H1 (cell line): ENCODE measurements around the gene MTR. TPM values are rescaled to one million over a fixed set of nuclear protein-coding genes. Genes with fewer than 3 reads are reported as not detected.

Source experiments
- CTCF ChIA-PET: fragments of 300-600 bp; sonication (Branson Sonifier 250); formaldehyde crosslinking; loops from one replicate; lab custom pipeline; 2021; ENCODE audit not compliant: partially characterized antibody; lab: Charles Lee
- POLR2A ChIA-PET: fragments of 300-600 bp; sonication (Branson Sonifier 250); formaldehyde crosslinking; loops from one replicate; lab custom pipeline; 2021; ENCODE audit warnings: inconsistent platforms; ENCODE audit not compliant: partially characterized antibody; lab: Charles Lee
- DNase-seq, 2 experiments: peaks; one replicate each; pipeline versions ENCODE4 v3.0.0 to v3.0.0-alpha.2; 2010 to 2022; ENCODE audit warnings: low spot score in 2 of 2, low read depth in 1 of 2, mixed read lengths in 1 of 2
- FAIRE-seq: peaks from 2 replicates; lab custom pipeline; 2011; peaks lifted over from hg19 to GRCh38; lab: Jason Lieb, UNC
- H2AFZ ChIP-seq: 2 replicates; pipeline ENCODE4 v1.8.1; 2012; ENCODE audit warnings: low read length, inconsistent platforms
- H2AK5ac ChIP-seq: 2 replicates; pipeline ENCODE4 v1.6.1; 2013; ENCODE audit warnings: low read depth, low read length
- H2BK120ac ChIP-seq: replicated peaks from 2 replicates; pipeline ENCODE3; 2013; ENCODE audit warnings: low read depth, low read length, inconsistent platforms
- H2BK12ac ChIP-seq: 2 replicates; pipeline ENCODE4 v1.6.1; 2013; ENCODE audit warnings: low read depth, low read length
- H2BK15ac ChIP-seq: 2 replicates; pipeline ENCODE4 v1.6.1; 2013; ENCODE audit warnings: low read length
- H2BK20ac ChIP-seq: 2 replicates; pipeline ENCODE4 v1.6.1; 2013; ENCODE audit warnings: low read length
- H2BK5ac ChIP-seq: 2 replicates; pipeline ENCODE4 v1.6.1; 2013; ENCODE audit warnings: low read depth, low read length
- H3K14ac ChIP-seq: 2 replicates; pipeline ENCODE4 v1.6.1; 2013; ENCODE audit warnings: inconsistent platforms; ENCODE audit not compliant: insufficient read length
- H3K18ac ChIP-seq: 2 replicates; pipeline ENCODE4 v1.6.1; 2013; ENCODE audit warnings: low read length; ENCODE audit errors: extremely low read depth
- H3K23ac ChIP-seq: 2 replicates; pipeline ENCODE4 v1.6.1; 2013; ENCODE audit warnings: inconsistent platforms; ENCODE audit not compliant: insufficient read length
- H3K23me2 ChIP-seq: 2 replicates; pipeline ENCODE4 v1.6.1; 2013; ENCODE audit warnings: low read depth, low read length
- H3K27ac ChIP-seq: 2 replicates; pipeline ENCODE4 v1.6.1; 2011; ENCODE audit warnings: low read depth, low read length, inconsistent platforms
- H3K27me3 ChIP-seq, 4 experiments: replicated peaks in 1 of 4; 1 replicate in 1 of 4; 2 replicates in 3 of 4; pipeline versions ENCODE4 v1.6.1 to v1.8.1; 2011 to 2013; ENCODE audit warnings: low read length in 3 of 4, mild to moderate bottlenecking in 3 of 4, inconsistent platforms in 2 of 4, mixed read lengths in 2 of 4, moderate library complexity in 1 of 4; ENCODE audit not compliant: control insufficient read depth in 3 of 4, insufficient read depth in 3 of 4; ENCODE audit errors: extremely low read depth in 1 of 4
- H3K36me3 ChIP-seq, 4 experiments: 2 replicates each; pipeline versions ENCODE4 v1.6.1 to v1.8.1; 2011 to 2013; ENCODE audit warnings: mild to moderate bottlenecking in 4 of 4, low read length in 3 of 4, moderate library complexity in 2 of 4, control low read depth in 1 of 4, inconsistent platforms in 1 of 4; ENCODE audit not compliant: insufficient read depth in 4 of 4, control insufficient read depth in 2 of 4
- H3K4ac ChIP-seq: replicated peaks from 2 replicates; pipeline ENCODE3; 2013; ENCODE audit warnings: low read length, low read depth, mixed read lengths, inconsistent platforms; ENCODE audit not compliant: insufficient read length
- H3K4me1 ChIP-seq, 4 experiments: replicated peaks in 1 of 4; 1 replicate in 1 of 4; 2 replicates in 3 of 4; pipeline versions ENCODE4 v1.6.1 to v1.8.1; 2011 to 2013; ENCODE audit warnings: low read length in 3 of 4, inconsistent platforms in 2 of 4, mixed read lengths in 1 of 4; ENCODE audit not compliant: insufficient read depth in 4 of 4, control insufficient read depth in 3 of 4
- H3K4me2 ChIP-seq, 2 experiments: 2 replicates each; pipeline versions ENCODE4 v1.6.1 to v1.8.1; 2011 to 2013; ENCODE audit warnings: low read depth in 2 of 2, low read length in 2 of 2, control low read depth in 1 of 2, inconsistent platforms in 1 of 2, mild to moderate bottlenecking in 1 of 2; ENCODE audit not compliant: insufficient read depth in 1 of 2
- H3K4me3 ChIP-seq, 4 experiments: fragments of 200-600, 300-600 bp in 1 of 4; sonication (generic), shearing (Covaris generic), sonication (Bioruptor Twin) in 1 of 4; 2 replicates each; pipeline versions ENCODE4 v1.5.1 to v1.8.1; 2011 to 2016; ENCODE audit warnings: low read length in 4 of 4, low read depth in 3 of 4, control low read depth in 2 of 4, inconsistent platforms in 2 of 4, mild to moderate bottlenecking in 2 of 4, mixed read lengths in 1 of 4, moderate library complexity in 1 of 4; ENCODE audit not compliant: insufficient read depth in 2 of 4; ENCODE audit errors: extremely low read depth in 1 of 4
- H3K56ac ChIP-seq: replicated peaks from 2 replicates; pipeline ENCODE3; 2013; ENCODE audit warnings: low read depth, mild to moderate bottlenecking, mixed read lengths, low read length, inconsistent platforms; ENCODE audit not compliant: insufficient read length
- H3K79me1 ChIP-seq: 2 replicates; pipeline ENCODE4 v1.6.1; 2013; ENCODE audit warnings: low read depth, low read length, control low read depth
- H3K79me2 ChIP-seq, 2 experiments: 2 replicates each; pipeline versions ENCODE4 v1.6.1 to v1.8.1; 2012 to 2013; ENCODE audit warnings: low read length in 2 of 2, mild to moderate bottlenecking in 2 of 2, inconsistent platforms in 1 of 2; ENCODE audit not compliant: insufficient read depth in 2 of 2, control insufficient read depth in 1 of 2
- H3K9ac ChIP-seq, 4 experiments: replicated peaks in 1 of 4; 1 replicate in 1 of 4; 2 replicates in 3 of 4; pipeline versions ENCODE4 v1.6.1 to v1.8.1; 2011 to 2013; ENCODE audit warnings: low read depth in 3 of 4, low read length in 3 of 4, control low read depth in 2 of 4, mild to moderate bottlenecking in 2 of 4, moderate library complexity in 2 of 4, inconsistent platforms in 1 of 4; ENCODE audit errors: extremely low read depth in 1 of 4
- H3K9me3 ChIP-seq, 2 experiments: 2 replicates each; pipeline versions ENCODE4 v1.6.1 to v1.8.1; 2012 to 2013; ENCODE audit warnings: mild to moderate bottlenecking in 2 of 2, moderate library complexity in 2 of 2, control low read depth in 1 of 2, inconsistent platforms in 1 of 2, low read depth in 1 of 2, low read length in 1 of 2, mixed read lengths in 1 of 2; ENCODE audit not compliant: insufficient read depth in 2 of 2
- H4K20me1 ChIP-seq, 2 experiments: replicated peaks in 1 of 2; 2 replicates each; pipeline versions ENCODE3 to v1.8.1; 2011 to 2013; ENCODE audit warnings: inconsistent platforms in 2 of 2, low read length in 2 of 2, mild to moderate bottlenecking in 1 of 2; ENCODE audit not compliant: insufficient read depth in 2 of 2, control insufficient read depth in 1 of 2
- H4K5ac ChIP-seq: 2 replicates; pipeline ENCODE4 v1.6.1; 2013; ENCODE audit warnings: low read length, low read depth, mixed read lengths, inconsistent platforms; ENCODE audit not compliant: insufficient read length
- H4K8ac ChIP-seq: 2 replicates; pipeline ENCODE4 v1.8.0; 2013; ENCODE audit warnings: mild to moderate bottlenecking, moderate library complexity, low read length, inconsistent platforms; ENCODE audit not compliant: insufficient read depth; ENCODE audit errors: extremely low read depth
- H4K91ac ChIP-seq: replicated peaks from 2 replicates; pipeline ENCODE3; 2013; ENCODE audit warnings: low read length, mixed read lengths, inconsistent platforms; ENCODE audit not compliant: insufficient read length
- CEBPB ChIP-seq: IDR thresholded peaks from 2 replicates; pipeline ENCODE4 v1.6.1; 2012; ENCODE audit warnings: low read depth, low read length
- FOSL1 ChIP-seq: IDR thresholded peaks from 2 replicates; pipeline ENCODE4 v1.6.1; 2011; ENCODE audit warnings: mild to moderate bottlenecking, low read depth, low read length, moderate library complexity; ENCODE audit not compliant: insufficient read depth
- POLR2A ChIP-seq, 2 experiments: IDR thresholded peaks; 1 replicate in 1 of 2; 2 replicates in 1 of 2; pipeline ENCODE4 v1.6.1; 2011; ENCODE audit warnings: low read depth in 2 of 2, low read length in 2 of 2, mild to moderate bottlenecking in 2 of 2; ENCODE audit errors: control extremely low read depth in 1 of 2
- RFX5 ChIP-seq: IDR thresholded peaks from 2 replicates; pipeline ENCODE4 v1.6.1; 2011; ENCODE audit warnings: low read depth, low read length, improper control_type of control experiment, borderline replicate concordance
- SP2 ChIP-seq: IDR thresholded peaks from 2 replicates; pipeline ENCODE4 v1.6.1; 2012; ENCODE audit warnings: mild to moderate bottlenecking, low read length, inconsistent platforms
- SUZ12 ChIP-seq: fragments of 200-600 bp; sonication (generic); IDR thresholded peaks from 2 replicates; pipeline ENCODE4 v1.6.1; 2012; ENCODE audit warnings: mild to moderate bottlenecking, inconsistent platforms, low read length, moderate library complexity, mixed read lengths
- ZNF274 ChIP-seq: IDR thresholded peaks from 2 replicates; pipeline ENCODE4 v1.7.0; 2012; ENCODE audit warnings: low read length, borderline replicate concordance; ENCODE audit errors: extremely low read depth
- WGBS, 2 experiments: shearing (Covaris generic) in 1 of 2; methylation state at CpG; one replicate each; pipeline versions ENCODE4 v1.1.6 to v1.1.7; 2013 to 2015; ENCODE audit warnings: low lambda C conversion rate in 2 of 2, mixed read lengths in 2 of 2, inconsistent platforms in 1 of 2, low coverage in 1 of 2, missing lambda C conversion rate in 1 of 2; ENCODE audit not compliant: insufficient replicate concordance in 2 of 2, insufficient coverage in 1 of 2, insufficient read length in 1 of 2; ENCODE audit errors: extremely low coverage in 1 of 2, missing lambda C conversion rate in 1 of 2; 5-methylcytosine and 5-hydroxymethylcytosine counted together
- polyA plus RNA-seq, 7 experiments: library from polyadenylated mRNA; depleted of rRNA in 3 of 7; stranded (reverse) in 5 of 7; unstranded in 2 of 7; fragments of >200 nt in 5 of 7; fragments of 200-250 nt in 2 of 7; gene quantifications; 1 replicate in 5 of 7; 2 replicates in 1 of 7; 4 replicates in 1 of 7; pipeline versions ENCODE4 v1.2.1 to v1.2.3, GENCODE V29; 2011 to 2013; ENCODE audit warnings: missing spikeins in 2 of 7, mixed read lengths in 2 of 7
- total RNA-seq: library from RNA; stranded (reverse); fragmentation: NEBNext Ultra II Directional; extraction: Animal tissue kit (Norgen Biotek cat#: 25700); gene quantifications from 2 replicates; pipeline ENCODE4 v1.2.1, GENCODE V29; 2021
- TF ChIP-seq, protein P1 (sequence below): IDR thresholded peaks from 2 replicates; pipeline ENCODE4 v1.6.1; 2012; ENCODE audit warnings: inconsistent platforms

MTR gene
- total and polyA plus RNA-seq, 2 of the 8 experiments (the other 6 are each of a cell fraction or from before 2014, with no cell fraction given) = 4.8 to 27.4 TPM

DNA sequence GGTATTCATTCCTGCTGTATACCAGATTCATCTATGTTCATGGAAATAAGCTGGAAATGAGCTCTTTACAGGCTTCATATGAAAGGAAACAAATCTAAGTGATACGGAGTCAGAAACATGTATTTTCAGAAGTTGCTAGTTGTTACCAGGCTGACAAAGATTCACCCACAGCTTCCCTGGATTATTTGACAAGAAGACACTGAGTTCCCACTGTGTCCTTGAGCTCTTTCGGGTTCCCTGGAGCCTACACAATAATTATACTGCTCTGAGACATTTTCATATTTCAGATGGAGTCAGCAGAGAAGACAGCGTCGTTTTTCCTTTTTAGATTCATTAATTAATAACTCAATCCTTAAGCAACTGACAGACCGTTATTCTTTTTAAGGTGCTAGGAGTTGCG is 29.3 kb upstream of the MTR start:
- no peak overlapping the region for H3K14ac ChIP-seq
- no peak overlapping the region for H3K23ac ChIP-seq
- H4K8ac ChIP-seq = no peak overlapping the region
- H3K79me1 ChIP-seq = no peaks in the 10 kb centered on the region
- no peak overlapping the region for H2BK12ac ChIP-seq
- peaks cover 0 to 1% (median 0%) of the 10 kb centered on the region in 4 experiments; a peak in 1 of 7 replicates for H3K27me3 ChIP-seq
- H3K56ac ChIP-seq = no peak overlapping the region
- no peak overlapping the region for H2BK20ac ChIP-seq
- CTCF ChIA-PET = interaction anchor here (0.6 to 5.5 kb wide), 8 partner anchors 11 to 155 kb away, joined by 3 to 26 read pairs (median 4); no protein-coding TSS in a partner anchor
- H3K27ac ChIP-seq = no peak overlapping the region
- H3K36me3 ChIP-seq = no peaks in the 10 kb centered on the region
- no peak overlapping the region for H4K91ac ChIP-seq
- no peak overlapping the region for H2BK120ac ChIP-seq
- no peak overlapping the region for H2BK5ac ChIP-seq
- no peak overlapping the region for H3K4me2 ChIP-seq
- no peak overlapping the region for H2AFZ ChIP-seq
- no peaks in the 10 kb centered on the region for H3K79me2 ChIP-seq
- DNase-seq = no peak
- no peak overlapping the region for H3K4ac ChIP-seq
- TF ChIP-seq CEBPB = no peak
- TF ChIP-seq FOSL1 = no peak
- no peak for TF ChIP-seq SP2
- TF ChIP-seq SUZ12 = no peak
- TF ChIP-seq, protein P1, sequence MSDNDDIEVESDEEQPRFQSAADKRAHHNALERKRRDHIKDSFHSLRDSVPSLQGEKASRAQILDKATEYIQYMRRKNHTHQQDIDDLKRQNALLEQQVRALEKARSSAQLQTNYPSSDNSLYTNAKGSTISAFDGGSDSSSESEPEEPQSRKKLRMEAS = no peak
- no peak for TF ChIP-seq POLR2A (IDR thresholded peaks at IDR 0.05; ENCODE audit: control extremely low read depth in 1 of 2, low read depth in 2 of 2, low read length in 2 of 2)
- TF ChIP-seq RFX5 = no peak
- TF ChIP-seq ZNF274 = no peak
- TF ChIP-seq, all 59 proteins: peak for 0
- no peak overlapping the region for H3K18ac ChIP-seq
- POLR2A ChIA-PET = no interaction called here
- H4K20me1 ChIP-seq = no peaks in the 10 kb centered on the region
- FAIRE-seq = no peak
- H3K23me2 ChIP-seq = no peaks in the 10 kb centered on the region
- H3K4me1 ChIP-seq = no peaks in the 10 kb centered on the region
- no peak overlapping the region for H3K4me3 ChIP-seq
- 85% methylated on average over 6 of the region's 6 CpGs; no CpG with 5 or more reads in 1 of the 2 experiments for WGBS, 2 experiments
- no peak overlapping the region for H2BK15ac ChIP-seq
- H3K9me3 ChIP-seq = no peaks in the 10 kb centered on the region
- no peak overlapping the region for H4K5ac ChIP-seq
- no peak overlapping the region for H2AK5ac ChIP-seq
- no peak overlapping the region for H3K9ac ChIP-seq
